Anterior cingulate cortex (tissue), 58 donors: Measurements from ENCODE around the gene SLC8B1.

Source experiments
- DNase-seq, 58 donors: peaks; one replicate each; lab custom pipeline; 2025; lab: John Stamatoyannopoulos, UW

Gene SLC8B1

GRCh38 chr12:113334786-113335539 lies at the start of gene SLC8B1:
TSS of gene SLC8B1 (minus strand) at chr12:113335109. CDS start at chr12:113332878, 2,231 bp downstream.
- peak in 57 of 58 donors; percentile 12 to 89 (median 77) for DNase-seq

GRCh38 chr12:113382206-113382605 lies 47.3 kb upstream of the SLC8B1 start:
- DNase-seq = no peak

- peak in 16 of 58 donors; percentile 7 to 61 (median 18) for DNase-seq
These were observed 46.3 kb upstream of the SLC8B1 start for GRCh38 chr12:113381220-113381619.

GRCh38 chr12:113378291-113378690 lies 43.4 kb upstream of the SLC8B1 start:
- no peak for DNase-seq

GRCh38 chr12:113374823-113375428 lies 40.0 kb upstream of the SLC8B1 start:
- no peak for DNase-seq

- peak in 1 of 58 donors; percentile 12 for DNase-seq
These were observed 39.1 kb upstream of the SLC8B1 start for GRCh38 chr12:113373969-113374368.

- DNase-seq = no peak
These were observed 38.5 kb upstream of the SLC8B1 start for GRCh38 chr12:113373440-113373839.

- no peak for DNase-seq
These were observed 37.5 kb upstream of the SLC8B1 start for GRCh38 chr12:113372371-113372770.

- no peak for DNase-seq
These were observed 36.9 kb upstream of the SLC8B1 start for GRCh38 chr12:113371808-113372207.

- no peak for DNase-seq
These were observed 36.2 kb upstream of the SLC8B1 start for GRCh38 chr12:113370923-113371682.

GRCh38 chr12:113369391-113369985 lies 34.6 kb upstream of the SLC8B1 start:
- peak in 5 of 58 donors; percentile 22 to 48 (median 41) for DNase-seq

- peak in 1 of 58 donors; percentile 8 for DNase-seq
These were observed 33.4 kb upstream of the SLC8B1 start for GRCh38 chr12:113368331-113368730.

- DNase-seq = no peak
These were observed 31.9 kb upstream of the SLC8B1 start for GRCh38 chr12:113366827-113367226.

- no peak for DNase-seq
These were observed 30.9 kb upstream of the SLC8B1 start for GRCh38 chr12:113365639-113366395.

- no peak for DNase-seq
These were observed 29.8 kb upstream of the SLC8B1 start for GRCh38 chr12:113364698-113365097.

- DNase-seq = no peak
These were observed 26.9 kb upstream of the SLC8B1 start for GRCh38 chr12:113361574-113362370.

- DNase-seq = peak in 4 of 58 donors; percentile 7 to 38 (median 28)
These were observed 25.2 kb upstream of the SLC8B1 start for GRCh38 chr12:113359939-113360748.
